ENCODE measurements around the gene GPRC5C.

GRCh38 chr17:74477411-74477810, 45.5 kb downstream of the GPRC5C start:
- TF ChIP-seq CTCF (IDR thresholded peaks at IDR 0.05; ENCODE audit: low read depth, low read length, missing input control): no peak
- no peak for TF ChIP-seq FOXA1 (IDR thresholded peaks at IDR 0.05)
- TF ChIP-seq RAD21 (IDR thresholded peaks at IDR 0.05): no peak
- no peak for TF ChIP-seq HNF4G (IDR thresholded peaks at IDR 0.05)
- no peak for TF ChIP-seq HNF4A (conservative IDR thresholded peaks at IDR 0.05)
- no peak for TF ChIP-seq JUND (IDR thresholded peaks at IDR 0.05)
- no peak for TF ChIP-seq GABPA (IDR thresholded peaks at IDR 0.05 in 1 of 2, conservative IDR thresholded peaks at IDR 0.05 in 1 of 2)
- TF ChIP-seq MAX (IDR thresholded peaks at IDR 0.05): no peak
- no peak for TF ChIP-seq YY1 (IDR thresholded peaks at IDR 0.05)
- TF ChIP-seq TAF1 (conservative IDR thresholded peaks at IDR 0.05): no peak
- TF ChIP-seq REST (IDR thresholded peaks at IDR 0.05): no peak
- no peak for TF ChIP-seq SP1 (IDR thresholded peaks at IDR 0.05)
- no peak for TF ChIP-seq RXRA (IDR thresholded peaks at IDR 0.05)

Data from liver (tissue), 3 donors.